Dermis lymphatic vessel endothelial cell (primary cell): ENCODE data around the gene PNMA5. TPM values are rescaled to one million over a fixed set of nuclear protein-coding genes. Genes with fewer than 3 reads are reported as not detected.

ENCODE experiments used
- total RNA-seq: library from RNA; depleted of rRNA; stranded (reverse); fragments of >200 nt; gene quantifications from 2 replicates; pipeline ENCODE4 v1.2.1, GENCODE V29; 2014

PNMA5 gene
- total RNA-seq, result not detected in 2 replicates

GRCh38 chrX:152993933-152994332 lies at the start of gene PNMA5:
Gene PNMA5 (minus strand): TSS chrX:152994116. CDS start chrX:152991598, 2,518 bp downstream.

Other genes with a start within 250 kb of the PNMA5 start
- gene MAGEA2, start 240.3 kb downstream of the PNMA5 start, total RNA-seq, result not detected in 2 replicates
- not detected in 2 replicates for gene CSAG3, start 234.9 kb downstream of the PNMA5 start, total RNA-seq
- not detected in 2 replicates for gene MAGEA6, start 224.4 kb downstream of the PNMA5 start, total RNA-seq
- 14.5 and 16.6 TPM in 2 replicates for gene CETN2, start 163.4 kb downstream of the PNMA5 start, total RNA-seq
- 9.6 and 10.3 TPM in 2 replicates for gene NSDHL, start 163.1 kb downstream of the PNMA5 start, total RNA-seq
- gene ZNF185, start 96.0 kb downstream of the PNMA5 start, total RNA-seq, result 6.9 and 7.7 TPM in 2 replicates
- not detected in 2 replicates for gene PNMA3, start 62.4 kb upstream of the PNMA5 start, total RNA-seq
- gene PNMA6A, start 78.3 kb upstream of the PNMA5 start, total RNA-seq, result 0.43 and 0.98 TPM in 2 replicates
- gene MAGEA1, start 185.2 kb upstream of the PNMA5 start, total RNA-seq, result not detected in 2 replicates